ENCODE data around the gene IGSF3. TPM values are rescaled to one million over a fixed set of nuclear protein-coding genes. Genes with fewer than 3 reads are reported as not detected.

IGSF3 gene
- total RNA-seq, 2 experiments from 2014 or later = 0.08 to 0.22 TPM

DNA sequence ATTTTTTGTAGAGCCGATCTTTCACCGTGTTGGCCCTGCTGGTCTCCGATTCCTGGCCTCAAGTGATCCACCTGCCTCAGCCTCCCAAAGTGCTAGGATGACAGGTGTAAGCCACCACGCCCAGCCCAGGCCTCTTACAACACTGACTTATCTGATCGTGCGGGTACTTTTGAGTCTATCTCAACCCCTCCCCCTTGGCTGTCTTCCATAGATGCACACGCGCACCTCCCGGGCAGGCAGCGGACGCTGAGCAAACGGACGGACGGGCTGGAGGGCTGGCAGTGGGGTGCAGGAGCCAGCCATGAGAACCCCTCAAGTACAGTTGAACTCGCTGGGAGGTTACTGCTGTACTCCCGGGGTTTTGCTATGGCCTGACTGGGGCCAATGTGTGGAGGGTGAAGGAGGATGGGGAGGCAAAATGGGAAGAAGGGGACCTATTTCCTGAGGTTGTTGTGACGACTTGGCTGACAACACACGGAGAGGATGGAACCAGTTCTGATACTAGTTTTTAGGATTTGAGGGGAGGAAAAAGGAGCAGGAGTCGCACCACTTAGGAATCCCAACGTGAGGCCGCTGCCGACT lies 97.7 kb downstream of the IGSF3 start:
- H3K27ac ChIP-seq (ENCODE audit: low read depth in 1 of 2, low read length in 2 of 2) = peak overlapping the region; percentile 61 to 72
- H3K27me3 ChIP-seq (ENCODE audit: control insufficient read depth in 1 of 2, insufficient read depth in 2 of 2, low read length in 2 of 2) = no peaks in the 10 kb centered on the region
- ChIA-PET POLR2A (interaction anchor here (1.1 to 2.0 kb wide), 5 partner anchors 10 to 168 kb away, joined by 3 to 8 read pairs (median 4); no protein-coding TSS in a partner anchor), CTCF (interaction anchor here (1.1 to 2.9 kb wide), 6 partner anchors 9 to 431 kb away, joined by 3 to 18 read pairs (median 6); no protein-coding TSS in a partner anchor)
- H3K4me3 Mint-ChIP-seq = peak overlapping the region; percentile 96
- peaks cover 43% of the 10 kb centered on the region for H3K4me1 Mint-ChIP-seq (ENCODE audit: low read depth)
- intact Hi-C loops (cut with DNase I, micrococcal nuclease) = loop anchor here (2.0 to 10.0 kb wide), 8 partner anchors 63 to 795 kb away; partner anchors contain the start of gene MAN1A2 (in 1 of the 2)
- peaks cover 4% of the 10 kb centered on the region for H3K36me3 ChIP-seq (ENCODE audit: insufficient read depth, low read length)
- H3K4me3 ChIP-seq (ENCODE audit: low read length) = peak overlapping the region; percentile 96
- H3K9me3 ChIP-seq (ENCODE audit: control insufficient read depth in 1 of 2, insufficient read depth in 1 of 2, low read length in 2 of 2) = no peaks in the 10 kb centered on the region
- ATAC-seq (ENCODE audit: poor library complexity) (peak; percentile 38), DNase-seq (peak; percentile 21 to 85 (median 46))
- H3K27ac Mint-ChIP-seq = peak overlapping the region; percentile 91
- H3K27me3 Mint-ChIP-seq = peaks cover 4% of the 10 kb centered on the region
- peaks cover 36% of the 10 kb centered on the region for H3K4me1 ChIP-seq (ENCODE audit: insufficient read depth, low read length)
- H3K9me3 Mint-ChIP-seq = no peaks in the 10 kb centered on the region
- peaks cover 7% of the 10 kb centered on the region for H3K36me3 Mint-ChIP-seq (ENCODE audit: low read depth)
- TF ChIP-seq, protein P1, sequence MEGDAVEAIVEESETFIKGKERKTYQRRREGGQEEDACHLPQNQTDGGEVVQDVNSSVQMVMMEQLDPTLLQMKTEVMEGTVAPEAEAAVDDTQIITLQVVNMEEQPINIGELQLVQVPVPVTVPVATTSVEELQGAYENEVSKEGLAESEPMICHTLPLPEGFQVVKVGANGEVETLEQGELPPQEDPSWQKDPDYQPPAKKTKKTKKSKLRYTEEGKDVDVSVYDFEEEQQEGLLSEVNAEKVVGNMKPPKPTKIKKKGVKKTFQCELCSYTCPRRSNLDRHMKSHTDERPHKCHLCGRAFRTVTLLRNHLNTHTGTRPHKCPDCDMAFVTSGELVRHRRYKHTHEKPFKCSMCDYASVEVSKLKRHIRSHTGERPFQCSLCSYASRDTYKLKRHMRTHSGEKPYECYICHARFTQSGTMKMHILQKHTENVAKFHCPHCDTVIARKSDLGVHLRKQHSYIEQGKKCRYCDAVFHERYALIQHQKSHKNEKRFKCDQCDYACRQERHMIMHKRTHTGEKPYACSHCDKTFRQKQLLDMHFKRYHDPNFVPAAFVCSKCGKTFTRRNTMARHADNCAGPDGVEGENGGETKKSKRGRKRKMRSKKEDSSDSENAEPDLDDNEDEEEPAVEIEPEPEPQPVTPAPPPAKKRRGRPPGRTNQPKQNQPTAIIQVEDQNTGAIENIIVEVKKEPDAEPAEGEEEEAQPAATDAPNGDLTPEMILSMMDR (IDR thresholded peaks at IDR 0.05) = no peak

DNA sequence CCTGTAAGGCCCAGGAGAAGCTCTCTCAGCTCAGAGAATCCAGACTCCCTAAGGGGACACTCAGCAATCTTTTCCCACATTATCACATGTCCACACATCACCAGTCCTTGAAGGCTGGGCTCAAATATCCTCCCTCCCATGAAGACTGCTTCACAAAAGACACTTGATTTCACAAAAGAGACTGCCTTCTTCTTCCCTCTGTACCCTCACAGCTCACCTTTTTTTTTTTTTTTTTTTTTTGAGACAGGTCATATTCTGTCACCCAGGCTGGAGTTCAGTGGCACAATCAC lies 98.2 kb downstream of the IGSF3 start:
- Histone ChIP-seq H3K4me1 (ENCODE audit: insufficient read depth, low read length) (peaks cover 39% of the 10 kb centered on the region), H3K27ac (ENCODE audit: low read depth in 1 of 2, low read length in 2 of 2) (peak overlapping the region in 1 of 2 donors; percentile 61), H3K27me3 (ENCODE audit: control insufficient read depth in 1 of 2, insufficient read depth in 2 of 2, low read length in 2 of 2) (no peaks in the 10 kb centered on the region), H3K36me3 (ENCODE audit: insufficient read depth, low read length) (peaks cover 4% of the 10 kb centered on the region), H3K4me3 (ENCODE audit: low read length) (peak overlapping the region; percentile 96), H3K9me3 (ENCODE audit: control insufficient read depth in 1 of 2, insufficient read depth in 1 of 2, low read length in 2 of 2) (no peaks in the 10 kb centered on the region)
- Mint-ChIP-seq H3K4me3 (peak overlapping the region; percentile 96), H3K4me1 (ENCODE audit: low read depth) (peaks cover 39% of the 10 kb centered on the region), H3K36me3 (ENCODE audit: low read depth) (peaks cover 8% of the 10 kb centered on the region), H3K27me3 (no peaks in the 10 kb centered on the region), H3K27ac (peak overlapping the region; percentile 91), H3K9me3 (no peaks in the 10 kb centered on the region)
- CTCF ChIA-PET = interaction anchor here (1.6 to 2.9 kb wide), 4 partner anchors 12 to 431 kb away, joined by 4 to 18 read pairs (median 7); no protein-coding TSS in a partner anchor
- intact Hi-C loops (cut with DNase I, micrococcal nuclease) = no loop called here
- DNase-seq = no peak
- no peak for ATAC-seq (ENCODE audit: poor library complexity)
- POLR2A ChIA-PET = interaction anchor here (1.1 to 2.0 kb wide), 5 partner anchors 10 to 169 kb away, joined by 3 to 8 read pairs (median 4); no protein-coding TSS in a partner anchor
- TF ChIP-seq, protein P1 (IDR thresholded peaks at IDR 0.05) = no peak

DNA sequence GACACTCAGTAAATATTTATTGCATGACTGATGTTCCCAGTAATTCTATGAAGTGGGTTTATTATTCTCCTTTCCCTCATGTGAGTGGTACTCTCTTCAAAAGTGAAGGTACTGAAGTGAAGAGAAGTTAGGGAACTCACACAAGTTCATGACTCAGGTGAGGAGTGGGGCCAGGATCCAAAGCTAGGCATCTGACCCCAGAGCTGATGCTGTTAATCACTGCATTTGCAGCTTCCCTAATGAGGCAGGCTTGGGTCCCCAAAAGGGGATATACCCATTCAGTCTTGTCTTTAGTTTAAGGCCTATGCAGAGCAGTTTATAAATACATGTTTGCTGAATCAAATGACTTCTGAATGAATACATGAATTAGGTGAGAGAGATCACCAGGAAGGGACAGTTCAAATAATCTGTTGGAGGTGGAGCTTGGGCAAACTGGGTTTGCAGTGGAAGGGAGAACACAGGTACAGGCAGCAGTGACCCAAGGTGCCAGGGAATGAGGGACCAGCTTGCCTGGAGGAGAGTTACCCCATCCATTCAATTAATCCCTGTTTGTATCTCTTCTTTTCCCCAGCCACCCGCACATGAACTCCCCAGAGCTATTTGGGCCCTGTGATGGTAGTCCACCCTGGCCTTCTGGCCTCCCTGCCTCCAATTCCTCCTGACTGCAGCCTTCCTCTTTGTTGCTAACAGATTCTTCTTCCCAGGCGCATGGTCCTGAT lies 98.7 kb downstream of the IGSF3 start:
- intact Hi-C loops (cut with DNase I, micrococcal nuclease) = no loop called here
- no peaks in the 10 kb centered on the region for H3K9me3 Mint-ChIP-seq
- POLR2A ChIA-PET = interaction anchor here (0.9 to 2.0 kb wide), 6 partner anchors 9 to 169 kb away, joined by 3 to 8 read pairs (median 4); no protein-coding TSS in a partner anchor
- no peaks in the 10 kb centered on the region for H3K27me3 ChIP-seq (ENCODE audit: control insufficient read depth in 1 of 2, insufficient read depth in 2 of 2, low read length in 2 of 2)
- no peak overlapping the region for H3K27ac ChIP-seq (ENCODE audit: low read depth in 1 of 2, low read length in 2 of 2)
- DNase-seq = no peak
- peak overlapping the region; percentile 91 for H3K27ac Mint-ChIP-seq
- ATAC-seq (ENCODE audit: poor library complexity) = no peak
- peaks cover 39% of the 10 kb centered on the region for H3K4me1 ChIP-seq (ENCODE audit: insufficient read depth, low read length)
- H3K36me3 Mint-ChIP-seq (ENCODE audit: low read depth) = peaks cover 13% of the 10 kb centered on the region
- H3K4me3 Mint-ChIP-seq = peak overlapping the region; percentile 96
- no peaks in the 10 kb centered on the region for H3K27me3 Mint-ChIP-seq
- peak overlapping the region; percentile 96 for H3K4me3 ChIP-seq (ENCODE audit: low read length)
- H3K4me1 Mint-ChIP-seq (ENCODE audit: low read depth) = peaks cover 42% of the 10 kb centered on the region
- CTCF ChIA-PET = interaction anchor here (1.6 to 2.9 kb wide), 4 partner anchors 12 to 430 kb away, joined by 4 to 18 read pairs (median 7); no protein-coding TSS in a partner anchor
- H3K36me3 ChIP-seq (ENCODE audit: insufficient read depth, low read length) = peaks cover 4% of the 10 kb centered on the region
- H3K9me3 ChIP-seq (ENCODE audit: control insufficient read depth in 1 of 2, insufficient read depth in 1 of 2, low read length in 2 of 2) = no peaks in the 10 kb centered on the region
- TF ChIP-seq, protein P1 (IDR thresholded peaks at IDR 0.05) = no peak
